ENCODE measurements around the gene MED10.

- TF ChIP-seq CTCF (optimal IDR thresholded peaks at IDR 0.05 in 1 of 3, IDR thresholded peaks at IDR 0.05 in 1 of 3, conservative IDR thresholded peaks at IDR 0.05 in 1 of 3; ENCODE audit: extremely low read depth in 1 of 3, insufficient read depth in 2 of 3, low read length in 3 of 3) (no peak), EZH2 (IDR thresholded peaks at IDR 0.05; ENCODE audit: low read length) (no peak)
Observed at GRCh38 chr5:6398570-6399230, 20.4 kb upstream of the MED10 start.

Measured in keratinocyte (primary cell).